ENCODE data around the gene ASTN2. TPM values are rescaled to one million over a fixed set of nuclear protein-coding genes. Genes with fewer than 3 reads are reported as not detected.
A peak's percentile ranks its signal among the peaks of the same experiment; 100 is the strongest.

The ASTN2 gene
- total and polyA plus RNA-seq, 9 of the 15 experiments (the other 6 are each of a cell fraction or from before 2014, with no cell fraction given): 0.56 to 3.5 (median 1.9) TPM

DNA sequence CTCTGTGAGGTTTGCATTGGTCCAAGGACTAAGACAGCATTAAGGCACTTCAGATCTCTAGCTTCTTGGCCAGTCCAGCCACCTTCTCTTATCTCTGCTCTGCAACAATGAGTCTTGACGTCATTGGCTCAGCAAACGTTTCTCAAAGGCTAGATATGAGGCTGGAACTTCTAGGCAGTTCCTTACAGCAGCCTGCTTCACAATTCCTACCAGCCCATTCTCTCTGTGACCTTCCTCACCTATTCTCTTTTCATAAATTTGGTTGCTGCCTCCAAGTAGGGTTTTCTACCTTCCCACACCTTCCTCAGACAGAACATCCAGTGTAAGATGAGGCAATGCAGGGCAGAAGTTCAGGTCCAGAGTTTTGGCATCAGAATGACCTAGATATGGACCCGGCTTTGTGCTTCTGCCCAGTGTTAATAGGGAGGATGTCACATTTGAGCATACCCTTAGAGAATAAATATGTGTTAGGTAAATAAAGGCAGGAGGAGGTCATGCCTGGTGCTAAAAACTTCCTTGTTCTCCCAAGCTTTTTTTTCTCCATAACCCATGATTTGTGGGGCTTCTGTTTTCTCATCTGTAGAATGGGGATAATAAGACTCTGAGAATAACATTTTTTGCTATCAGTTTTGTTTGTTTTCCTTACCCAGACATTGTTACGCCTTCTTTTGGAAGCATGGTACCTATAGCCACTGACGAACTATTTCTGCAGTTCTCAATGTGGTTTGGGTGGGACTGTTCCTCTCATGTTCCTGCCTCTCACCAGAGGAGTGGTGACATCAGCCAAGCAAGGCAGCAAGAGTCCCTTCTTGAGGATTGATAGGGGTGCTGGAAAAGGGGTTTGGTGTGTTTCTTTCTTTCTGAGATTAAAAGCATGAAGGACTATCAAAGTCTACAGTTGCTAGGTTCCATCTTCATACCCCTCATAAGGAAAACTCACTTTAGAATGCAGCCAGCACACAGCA is 948.3 kb downstream of the ASTN2 start (continued):
- TF ChIP-seq E2F4 (CRISPR knock-in tag; IDR thresholded peaks at IDR 0.05; ENCODE audit: low read depth) (no peak), MXI1 (IDR thresholded peaks at IDR 0.05; ENCODE audit: low read depth, low read length) (no peak), HMGN3 (IDR thresholded peaks at IDR 0.05; ENCODE audit: borderline replicate concordance, extremely low read depth, insufficient read length, low read depth, low read length) (peak; percentile 93), TEAD1 (CRISPR knock-in tag; IDR thresholded peaks at IDR 0.05) (peak in 1 of 2 experiments; percentile 72; a peak in 1 of 4 replicates), CEBPB (tag; IDR thresholded peaks at IDR 0.05) (peak; percentile 46; the same call in 1 of the 2 replicates), FOSL1 (tag; conservative IDR thresholded peaks at IDR 0.05) (peak; percentile 47; the same call in 1 of the 2 replicates), NR4A1 (CRISPR knock-in tag; IDR thresholded peaks at IDR 0.05) (no peak), NR4A1 (tag; IDR thresholded peaks at IDR 0.05) (peak; percentile 83), CCNT2 (IDR thresholded peaks at IDR 0.05; ENCODE audit: borderline replicate concordance, extremely low read depth, insufficient read length, low read depth, low read length) (peak; percentile 99), CTCFL (IDR thresholded peaks at IDR 0.05; ENCODE audit: borderline replicate concordance, insufficient read depth, low read depth, low read length, poor library complexity, severe bottlenecking) (no peak), KAT8 (IDR thresholded peaks at IDR 0.05; ENCODE audit: low read depth) (no peak), SMARCA4 (IDR thresholded peaks at IDR 0.05) (peak; percentile 94), KDM5B (IDR thresholded peaks at IDR 0.05; ENCODE audit: insufficient replicate concordance, low read depth, low read length) (no peak), XRCC5 (IDR thresholded peaks at IDR 0.05; ENCODE audit: low read depth, low read length) (no peak), DMBX1 (CRISPR knock-in tag; IDR thresholded peaks at IDR 0.05; ENCODE audit: borderline replicate concordance) (peak; percentile 42; the same call in 1 of the 2 replicates)
- TF ChIP-seq, protein P1, sequence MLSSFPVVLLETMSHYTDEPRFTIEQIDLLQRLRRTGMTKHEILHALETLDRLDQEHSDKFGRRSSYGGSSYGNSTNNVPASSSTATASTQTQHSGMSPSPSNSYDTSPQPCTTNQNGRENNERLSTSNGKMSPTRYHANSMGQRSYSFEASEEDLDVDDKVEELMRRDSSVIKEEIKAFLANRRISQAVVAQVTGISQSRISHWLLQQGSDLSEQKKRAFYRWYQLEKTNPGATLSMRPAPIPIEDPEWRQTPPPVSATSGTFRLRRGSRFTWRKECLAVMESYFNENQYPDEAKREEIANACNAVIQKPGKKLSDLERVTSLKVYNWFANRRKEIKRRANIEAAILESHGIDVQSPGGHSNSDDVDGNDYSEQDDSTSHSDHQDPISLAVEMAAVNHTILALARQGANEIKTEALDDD (IDR thresholded peaks at IDR 0.05): peak; percentile 72; the same call in 1 of the 2 replicates
- TF ChIP-seq, protein P2, sequence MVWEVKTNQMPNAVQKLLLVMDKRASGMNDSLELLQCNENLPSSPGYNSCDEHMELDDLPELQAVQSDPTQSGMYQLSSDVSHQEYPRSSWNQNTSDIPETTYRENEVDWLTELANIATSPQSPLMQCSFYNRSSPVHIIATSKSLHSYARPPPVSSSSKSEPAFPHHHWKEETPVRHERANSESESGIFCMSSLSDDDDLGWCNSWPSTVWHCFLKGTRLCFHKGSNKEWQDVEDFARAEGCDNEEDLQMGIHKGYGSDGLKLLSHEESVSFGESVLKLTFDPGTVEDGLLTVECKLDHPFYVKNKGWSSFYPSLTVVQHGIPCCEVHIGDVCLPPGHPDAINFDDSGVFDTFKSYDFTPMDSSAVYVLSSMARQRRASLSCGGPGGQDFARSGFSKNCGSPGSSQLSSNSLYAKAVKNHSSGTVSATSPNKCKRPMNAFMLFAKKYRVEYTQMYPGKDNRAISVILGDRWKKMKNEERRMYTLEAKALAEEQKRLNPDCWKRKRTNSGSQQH (CRISPR knock-in tag; IDR thresholded peaks at IDR 0.05): no peak; the same call in 1 of the 2 replicates
- TF ChIP-seq, protein P3, sequence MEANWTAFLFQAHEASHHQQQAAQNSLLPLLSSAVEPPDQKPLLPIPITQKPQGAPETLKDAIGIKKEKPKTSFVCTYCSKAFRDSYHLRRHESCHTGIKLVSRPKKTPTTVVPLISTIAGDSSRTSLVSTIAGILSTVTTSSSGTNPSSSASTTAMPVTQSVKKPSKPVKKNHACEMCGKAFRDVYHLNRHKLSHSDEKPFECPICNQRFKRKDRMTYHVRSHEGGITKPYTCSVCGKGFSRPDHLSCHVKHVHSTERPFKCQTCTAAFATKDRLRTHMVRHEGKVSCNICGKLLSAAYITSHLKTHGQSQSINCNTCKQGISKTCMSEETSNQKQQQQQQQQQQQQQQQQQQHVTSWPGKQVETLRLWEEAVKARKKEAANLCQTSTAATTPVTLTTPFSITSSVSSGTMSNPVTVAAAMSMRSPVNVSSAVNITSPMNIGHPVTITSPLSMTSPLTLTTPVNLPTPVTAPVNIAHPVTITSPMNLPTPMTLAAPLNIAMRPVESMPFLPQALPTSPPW (CRISPR knock-in tag; IDR thresholded peaks at IDR 0.05): 0 out of 2 replicates have a peak, but pooled peaks have one; percentile 31

All from K562 (cell line).